K562 (cell line): ENCODE results near the gene SLC16A12. TPM values are rescaled to one million over a fixed set of nuclear protein-coding genes. Genes with fewer than 3 reads are reported as not detected.

Source experiments
- ATAC-seq: fragments of 200-7000 bp; cut with Tn5 transposase; 3 replicates; pipeline ENCODE4 v1.9.1; 2020; ENCODE audit warnings: moderate library complexity
- BruUV-seq: library from RNA; stranded (reverse); fragments of 400-500 nt; replicated peaks from 2 replicates; lab custom pipeline; 2021; lab: Mats Ljungman, UMichigan
- CTCF ChIA-PET: fragments of 300-600 bp; formaldehyde crosslinking; extraction: SDS; loops from one replicate; lab custom pipeline; 2021; ENCODE audit warnings: low intra/inter-chr PET ratio; lab: Yijun Ruan, JAX
- POLR2A ChIA-PET: fragments of 300-600, 350-650 bp; sonication (Branson Sonifier 250); formaldehyde crosslinking; extraction: SDS; loops from one replicate; lab custom pipeline; 2021; ENCODE audit warnings: antibody characterized with exemption, inconsistent platforms; lab: Yijun Ruan, JAX
- DNase-seq, 4 experiments: peaks; one replicate each; pipeline versions ENCODE4 v3.0.0 to v3.0.0-alpha.2; 2011 to 2018; ENCODE audit warnings: low spot score in 3 of 4, mixed read lengths in 3 of 4; ENCODE audit errors: extremely low read depth in 1 of 4
- FAIRE-seq: peaks from 2 replicates; lab custom pipeline; 2011; peaks lifted over from hg19 to GRCh38; lab: Jason Lieb, UNC
- H2AFZ ChIP-seq: 2 replicates; pipeline ENCODE4 v1.6.0; 2011; ENCODE audit warnings: low read depth, low read length, control low read depth, inconsistent platforms
- H3K27ac ChIP-seq: fragments of 200-600 bp; 3 replicates; pipeline ENCODE4 v1.8.0; 2011; ENCODE audit warnings: low read depth, mild to moderate bottlenecking, control low read depth, inconsistent platforms, low read length, moderate library complexity, mixed read lengths; ENCODE audit errors: extremely low read depth
- H3K27me3 ChIP-seq, 2 experiments: fragments of 300-600 bp in 1 of 2; 2 replicates in 1 of 2; 3 replicates in 1 of 2; pipeline versions ENCODE4 v1.6.0 to v1.8.0; 2011; ENCODE audit warnings: inconsistent platforms in 2 of 2, low read length in 2 of 2, mild to moderate bottlenecking in 1 of 2, mixed read lengths in 1 of 2, moderate library complexity in 1 of 2; ENCODE audit not compliant: control insufficient read depth in 2 of 2, insufficient read depth in 2 of 2
- H3K36me3 ChIP-seq: fragments of 300-600 bp; 3 replicates; pipeline ENCODE4 v1.8.0; 2011; ENCODE audit warnings: mild to moderate bottlenecking, low read length, inconsistent platforms; ENCODE audit not compliant: control insufficient read depth, insufficient read depth
- H3K4me1 ChIP-seq, 2 experiments: fragments of 200-600 bp in 1 of 2; replicated peaks in 1 of 2; 2 replicates in 1 of 2; 3 replicates in 1 of 2; pipeline versions ENCODE4 v1.5.1 to v1.8.0; 2011; ENCODE audit warnings: inconsistent platforms in 2 of 2, low read length in 2 of 2, mild to moderate bottlenecking in 1 of 2, mixed read lengths in 1 of 2, moderate library complexity in 1 of 2; ENCODE audit not compliant: control insufficient read depth in 2 of 2, insufficient read depth in 2 of 2
- H3K4me2 ChIP-seq: 2 replicates; pipeline ENCODE4 v1.6.1; 2011; ENCODE audit warnings: low read length, control low read depth, inconsistent platforms, mixed read lengths; ENCODE audit not compliant: insufficient read depth
- H3K4me3 ChIP-seq: fragments of 200-600 bp; sonication (generic), shearing (Covaris generic); 2 replicates; pipeline ENCODE4 v1.5.1; 2016; ENCODE audit warnings: control low read depth, inconsistent platforms
- H3K79me2 ChIP-seq: fragments of 200-600 bp; 3 replicates; pipeline ENCODE4 v1.8.0; 2011; ENCODE audit warnings: low read length, inconsistent platforms; ENCODE audit not compliant: control insufficient read depth, insufficient read depth
- H3K9ac ChIP-seq, 2 experiments: 2 replicates each; pipeline versions ENCODE4 v1.6.0 to v1.6.1; 2011; ENCODE audit warnings: low read depth in 2 of 2, low read length in 2 of 2, control low read depth in 1 of 2, inconsistent platforms in 1 of 2, mild to moderate bottlenecking in 1 of 2, mixed read lengths in 1 of 2; ENCODE audit not compliant: insufficient read depth in 1 of 2
- H3K9me1 ChIP-seq: one replicate; pipeline ENCODE4 v1.6.0; 2011; ENCODE audit warnings: inconsistent platforms, mild to moderate bottlenecking, low read length, moderate library complexity; ENCODE audit not compliant: control insufficient read depth, insufficient read depth
- H3K9me3 ChIP-seq: replicated peaks from 2 replicates; pipeline ENCODE4 v1.5.1; 2011; ENCODE audit warnings: low read depth, low read length, inconsistent platforms; ENCODE audit not compliant: control insufficient read depth, insufficient read depth
- H4K20me1 ChIP-seq: replicated peaks from 2 replicates; pipeline ENCODE4 v1.6.1; 2011; ENCODE audit warnings: low read length, inconsistent platforms, mixed read lengths; ENCODE audit not compliant: control insufficient read depth, insufficient read depth
- CBX5 ChIP-seq: IDR thresholded peaks from 2 replicates; pipeline ENCODE4 v1.6.1; 2014; ENCODE audit warnings: low read depth, borderline replicate concordance
- ETS2 ChIP-seq: IDR thresholded peaks from 2 replicates; pipeline ENCODE4 v1.6.1; 2016; ENCODE audit warnings: borderline replicate concordance, missing genetic modification characterization, mild to moderate bottlenecking, moderate library complexity, missing compliant biosample characterization; ENCODE audit not compliant: poor library complexity, severe bottlenecking
- GATA2 ChIP-seq: sonication (generic); formaldehyde crosslinking; IDR thresholded peaks from 2 replicates; pipeline ENCODE4 v1.4.0; 2020; ENCODE audit warnings: mild to moderate bottlenecking, missing genetic modification reagents
- HMGXB4 ChIP-seq: sonication (generic); formaldehyde crosslinking; IDR thresholded peaks from 2 replicates; pipeline ENCODE4 v1.8.1; 2023; ENCODE audit warnings: mild to moderate bottlenecking, missing genetic modification reagents
- HOMEZ ChIP-seq: fragments of 250-450 bp; sonication (Bioruptor Pico); IDR thresholded peaks from 2 replicates; pipeline ENCODE4 v1.4.0; 2020; ENCODE audit warnings: mild to moderate bottlenecking, moderate library complexity
- JUN ChIP-seq, 2 experiments: sonication (generic) in 1 of 2; formaldehyde crosslinking in 1 of 2; IDR thresholded peaks; 2 replicates each; pipeline versions ENCODE4 v1.6.1 to v1.8.0; 2012 to 2022; ENCODE audit warnings: borderline replicate concordance in 2 of 2, mild to moderate bottlenecking in 2 of 2, improper control_type of control experiment in 1 of 2, low read depth in 1 of 2, low read length in 1 of 2, missing genetic modification reagents in 1 of 2
- MCM7 ChIP-seq, 2 experiments: fragments of 450-650 bp; IDR thresholded peaks; 2 replicates each; pipeline ENCODE4 v1.6.1; 2016 to 2018
- NELFE ChIP-seq: IDR thresholded peaks from 2 replicates; pipeline ENCODE4 v1.6.1; 2011; ENCODE audit warnings: mild to moderate bottlenecking; ENCODE audit not compliant: insufficient read depth, insufficient read length
- TAL1 ChIP-seq: fragments of 450-650 bp; IDR thresholded peaks from 2 replicates; pipeline ENCODE4 v1.6.1; 2016; ENCODE audit warnings: mild to moderate bottlenecking
- ZNF3 ChIP-seq: fragments of 250-450 bp; sonication (Bioruptor Pico); IDR thresholded peaks from 2 replicates; pipeline ENCODE4 v1.5.0; 2021; ENCODE audit warnings: mild to moderate bottlenecking, moderate library complexity
- WGBS: fragments of 100-300 bp; shearing (Covaris generic); methylation state at CpG from one replicate; pipeline ENCODE4 v1.1.6; 2016; ENCODE audit warnings: low coverage, mixed read lengths; ENCODE audit not compliant: insufficient coverage; ENCODE audit errors: missing lambda C conversion rate; 5-methylcytosine and 5-hydroxymethylcytosine counted together
- in situ Hi-C: fragments of 300-500 bp; cut with MboI; formaldehyde crosslinking; loops from 4 replicates; pipeline ENCODE4 v1.15.0; 2018; ENCODE audit warnings: inconsistent platforms, mixed read lengths
- intact Hi-C: fragments of 100-400 bp; cut with micrococcal nuclease; formaldehyde crosslinking; loops from 2 replicates; pipeline ENCODE4 v1.14.2; 2022
- polyA plus RNA-seq, 8 experiments: library from polyadenylated mRNA; depleted of rRNA in 4 of 8; stranded (reverse) in 5 of 8; unstranded in 3 of 8; fragments of >200 nt; fragmentation: Nextera tagmentation in 2 of 8; fragmentation: Illumina TruSeq in 1 of 8; extraction: Ambion mirVana in 2 of 8; extraction: Trizol in 1 of 8; gene quantifications; 2 replicates each; pipeline versions ENCODE4 v1.2.1 to v1.2.3, GENCODE V29; 2011 to 2014; ENCODE audit warnings: inconsistent platforms in 1 of 8, missing spikeins in 1 of 8
- total RNA-seq, 7 experiments: library from RNA; depleted of rRNA in 6 of 7; stranded (reverse); fragments of >200 nt in 6 of 7; fragmentation: Illumina TruSeq in 2 of 7; extraction: Trizol in 2 of 7; gene quantifications; 2 replicates each; pipeline versions ENCODE4 v1.2.1 to v1.2.3, GENCODE V29; 2011 to 2021; ENCODE audit warnings: low replicate concordance in 1 of 7
- TF ChIP-seq, protein P1 (sequence below): fragments of 250-450 bp; sonication (Bioruptor Pico); IDR thresholded peaks from 2 replicates; pipeline ENCODE4 v1.9.0; 2021; ENCODE audit warnings: mild to moderate bottlenecking, inconsistent platforms
- TF ChIP-seq, protein P2 (sequence below): IDR thresholded peaks from 2 replicates; pipeline ENCODE4 v1.6.1; 2014; ENCODE audit warnings: antibody characterized with exemption

Gene SLC16A12
- total and polyA plus RNA-seq, 9 of the 15 experiments (the other 6 are each of a cell fraction or from before 2014, with no cell fraction given): not detected

DNA sequence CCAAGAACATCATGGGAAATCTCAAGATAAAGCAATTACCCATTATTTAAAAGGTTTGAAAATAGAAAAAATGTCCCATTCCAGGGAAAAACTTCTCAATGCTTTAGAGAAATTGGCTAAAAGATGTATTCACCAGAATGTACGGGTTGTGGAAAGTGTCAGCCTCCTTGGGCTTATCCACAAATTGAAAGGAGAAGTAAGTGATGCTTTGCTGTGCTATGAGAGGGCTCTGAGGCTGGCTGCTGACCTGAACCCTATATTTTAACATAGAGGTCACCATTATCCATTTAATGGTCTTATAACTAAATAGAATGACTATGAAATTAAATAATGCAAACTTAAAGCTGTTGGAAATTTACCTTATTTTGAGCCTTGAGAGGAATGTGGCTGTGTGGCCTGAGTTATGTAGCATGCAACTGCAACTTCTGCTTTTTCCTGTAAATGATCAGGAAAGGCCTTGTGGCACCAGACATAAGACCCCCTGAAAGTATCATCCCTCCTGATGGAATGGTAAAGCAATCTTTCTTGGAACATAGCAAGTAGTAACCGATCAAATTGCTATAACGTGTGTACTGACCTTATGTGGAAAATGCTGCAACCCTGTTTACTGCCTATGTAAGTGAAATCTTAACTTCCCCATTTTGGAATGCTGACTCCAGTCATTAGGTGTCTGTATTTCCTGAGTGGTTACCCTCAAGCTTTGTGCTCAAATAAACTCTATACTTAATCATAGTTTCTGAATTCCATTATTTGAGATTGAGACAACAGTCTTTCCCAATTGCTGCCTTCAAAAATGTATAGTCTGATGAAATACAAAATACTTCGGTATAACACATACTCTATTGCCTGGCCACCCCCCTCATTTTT is 150.7 kb downstream of the SLC16A12 start (continued):
- TF ChIP-seq ZNF3 (no peak), TAL1 (no peak), CBX5 (no peak), HOMEZ (no peak)

DNA sequence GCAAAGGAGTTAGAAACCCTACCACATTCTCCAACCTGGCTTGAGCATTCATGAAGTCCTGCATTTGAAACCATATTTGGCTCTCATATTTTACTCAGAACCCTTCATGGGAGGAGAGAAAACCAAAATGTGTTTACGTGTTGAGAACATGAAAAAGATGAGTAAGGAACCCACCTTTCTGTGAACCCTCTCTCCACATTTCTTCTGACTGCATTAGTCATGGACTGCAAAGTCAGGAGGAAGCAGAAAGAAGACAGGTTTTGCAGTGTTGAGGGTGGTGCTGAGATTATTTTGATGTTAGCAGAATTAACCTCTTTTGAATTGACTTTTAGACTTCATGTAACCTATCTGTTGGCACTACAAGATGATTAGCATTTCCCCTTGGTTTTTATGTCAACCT is 152.6 kb downstream of the SLC16A12 start:
- H3K27ac ChIP-seq: no peak overlapping the region
- no peak overlapping the region for H3K9ac ChIP-seq
- no peaks in the 10 kb centered on the region for H3K27me3 ChIP-seq
- FAIRE-seq (no peak), DNase-seq (no peak), ATAC-seq (no peak)
- H4K20me1 ChIP-seq: no peaks in the 10 kb centered on the region
- in situ Hi-C loops (no loop called here), intact Hi-C loops (no loop called here)
- 25% methylated on average over 1 of the region's 1 CpG for WGBS
- no TSS peak for BruUV-seq
- H3K9me3 ChIP-seq: no peaks in the 10 kb centered on the region
- H3K36me3 ChIP-seq: no peaks in the 10 kb centered on the region
- no peak overlapping the region for H3K4me3 ChIP-seq
- ChIA-PET CTCF (no interaction called here), POLR2A (interaction anchor here (0.7 kb wide), 1 partner anchor 1909 kb away, joined by 3 read pairs; no protein-coding TSS in a partner anchor)
- no peaks in the 10 kb centered on the region for H3K79me2 ChIP-seq
- no peaks in the 10 kb centered on the region; a peak in 1 of 5 replicates for H3K4me1 ChIP-seq
- no peak overlapping the region for H2AFZ ChIP-seq
- H3K9me1 ChIP-seq: no peaks in the 10 kb centered on the region
- no peak overlapping the region for H3K4me2 ChIP-seq
- TF ChIP-seq JUN (IDR thresholded peaks at IDR 0.05; ENCODE audit: borderline replicate concordance, low read depth, low read length) (no peak), JUN (CRISPR knock-in tag; IDR thresholded peaks at IDR 0.05; ENCODE audit: borderline replicate concordance) (no peak), HMGXB4 (no peak), NELFE (no peak), GATA2 (CRISPR knock-in tag) (no peak), ZNF3 (no peak), ETS2 (tag) (no peak), MCM7 (IDR thresholded peaks at IDR 0.05) (no peak)
- TF ChIP-seq, protein P1, sequence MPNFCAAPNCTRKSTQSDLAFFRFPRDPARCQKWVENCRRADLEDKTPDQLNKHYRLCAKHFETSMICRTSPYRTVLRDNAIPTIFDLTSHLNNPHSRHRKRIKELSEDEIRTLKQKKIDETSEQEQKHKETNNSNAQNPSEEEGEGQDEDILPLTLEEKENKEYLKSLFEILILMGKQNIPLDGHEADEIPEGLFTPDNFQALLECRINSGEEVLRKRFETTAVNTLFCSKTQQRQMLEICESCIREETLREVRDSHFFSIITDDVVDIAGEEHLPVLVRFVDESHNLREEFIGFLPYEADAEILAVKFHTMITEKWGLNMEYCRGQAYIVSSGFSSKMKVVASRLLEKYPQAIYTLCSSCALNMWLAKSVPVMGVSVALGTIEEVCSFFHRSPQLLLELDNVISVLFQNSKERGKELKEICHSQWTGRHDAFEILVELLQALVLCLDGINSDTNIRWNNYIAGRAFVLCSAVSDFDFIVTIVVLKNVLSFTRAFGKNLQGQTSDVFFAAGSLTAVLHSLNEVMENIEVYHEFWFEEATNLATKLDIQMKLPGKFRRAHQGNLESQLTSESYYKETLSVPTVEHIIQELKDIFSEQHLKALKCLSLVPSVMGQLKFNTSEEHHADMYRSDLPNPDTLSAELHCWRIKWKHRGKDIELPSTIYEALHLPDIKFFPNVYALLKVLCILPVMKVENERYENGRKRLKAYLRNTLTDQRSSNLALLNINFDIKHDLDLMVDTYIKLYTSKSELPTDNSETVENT (CRISPR knock-in tag): no peak
- TF ChIP-seq, protein P2, sequence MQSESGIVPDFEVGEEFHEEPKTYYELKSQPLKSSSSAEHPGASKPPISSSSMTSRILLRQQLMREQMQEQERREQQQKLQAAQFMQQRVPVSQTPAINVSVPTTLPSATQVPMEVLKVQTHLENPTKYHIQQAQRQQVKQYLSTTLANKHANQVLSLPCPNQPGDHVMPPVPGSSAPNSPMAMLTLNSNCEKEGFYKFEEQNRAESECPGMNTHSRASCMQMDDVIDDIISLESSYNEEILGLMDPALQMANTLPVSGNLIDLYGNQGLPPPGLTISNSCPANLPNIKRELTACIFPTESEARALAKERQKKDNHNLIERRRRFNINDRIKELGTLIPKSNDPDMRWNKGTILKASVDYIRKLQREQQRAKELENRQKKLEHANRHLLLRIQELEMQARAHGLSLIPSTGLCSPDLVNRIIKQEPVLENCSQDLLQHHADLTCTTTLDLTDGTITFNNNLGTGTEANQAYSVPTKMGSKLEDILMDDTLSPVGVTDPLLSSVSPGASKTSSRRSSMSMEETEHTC: no peak
